ENCODE measurements around the gene SELENOS. TPM values are rescaled to one million over a fixed set of nuclear protein-coding genes. Genes with fewer than 3 reads are reported as not detected.

Gene SELENOS
- total RNA-seq (2014; rRNA removed; shearing (Covaris generic)): 111 and 145 TPM in 2 replicates

- peak; percentile 89 for DNase-seq (ENCODE audit: low read depth)
Measured at GRCh38 chr15:101277038-101277822, at the start of gene SELENOS. TSS of gene SELENOS (minus strand) at chr15:101277485. CDS start at chr15:101277417, 68 bp downstream.

- no peak for DNase-seq (ENCODE audit: low read depth)
Measured at GRCh38 chr15:101326462-101327146, 49.3 kb upstream of the SELENOS start.

- no peak for DNase-seq (ENCODE audit: low read depth)
Measured at GRCh38 chr15:101326026-101326315, 48.7 kb upstream of the SELENOS start.

- no peak for DNase-seq (ENCODE audit: low read depth)
Measured at GRCh38 chr15:101325263-101326025, 48.2 kb upstream of the SELENOS start.

GRCh38 chr15:101324524-101325177, 47.4 kb upstream of the SELENOS start:
- no peak for DNase-seq (ENCODE audit: low read depth)

- no peak for DNase-seq (ENCODE audit: low read depth)
Measured at GRCh38 chr15:101323793-101324523, 46.7 kb upstream of the SELENOS start.

GRCh38 chr15:101322854-101323477, 45.7 kb upstream of the SELENOS start:
- DNase-seq (ENCODE audit: low read depth): no peak

GRCh38 chr15:101322016-101322695, 44.9 kb upstream of the SELENOS start:
- DNase-seq (ENCODE audit: low read depth): no peak

GRCh38 chr15:101320501-101321052, 43.3 kb upstream of the SELENOS start:
- no peak for DNase-seq (ENCODE audit: low read depth)

GRCh38 chr15:101318839-101319238, 41.6 kb upstream of the SELENOS start:
- DNase-seq (ENCODE audit: low read depth): no peak

- no peak for DNase-seq (ENCODE audit: low read depth)
Measured at GRCh38 chr15:101318147-101318819, 41.0 kb upstream of the SELENOS start.

- DNase-seq (ENCODE audit: low read depth): no peak
Measured at GRCh38 chr15:101317336-101317872, 40.1 kb upstream of the SELENOS start.

- no peak for DNase-seq (ENCODE audit: low read depth)
Measured at GRCh38 chr15:101316529-101316928, 39.2 kb upstream of the SELENOS start.

- DNase-seq (ENCODE audit: low read depth): no peak
Measured at GRCh38 chr15:101315736-101316135, 38.5 kb upstream of the SELENOS start.

GRCh38 chr15:101314336-101315125, 37.2 kb upstream of the SELENOS start:
- no peak for DNase-seq (ENCODE audit: low read depth)

- no peak for DNase-seq (ENCODE audit: low read depth)
Measured at GRCh38 chr15:101313041-101313761, 35.9 kb upstream of the SELENOS start.

GRCh38 chr15:101310508-101310907, 33.2 kb upstream of the SELENOS start:
- DNase-seq (ENCODE audit: low read depth): no peak

GRCh38 chr15:101310161-101310480, 32.8 kb upstream of the SELENOS start:
- no peak for DNase-seq (ENCODE audit: low read depth)

All from RPMI7951 (cell line).